Stimulated activated CD4-positive, alpha-beta T cell treated with anti-CD3 and anti-CD28 coated beads, Interleukin-1b, Interleukin-23, amount 100 ng/mL, for 1 hour (primary cell): ENCODE measurements around the gene TEX38.
"Not testable (repeated sequence)": the region's sequence is repeated elsewhere in the genome, so short reads cannot be mapped to it uniquely, and the experiment has no call there.

Source experiments
- DNase-seq, 2 donors: peaks; one replicate each; pipeline ENCODE4 v3.0.0-alpha.2; 2020; ENCODE audit warnings: low read depth in 2 of 2

The TEX38 gene

DNA sequence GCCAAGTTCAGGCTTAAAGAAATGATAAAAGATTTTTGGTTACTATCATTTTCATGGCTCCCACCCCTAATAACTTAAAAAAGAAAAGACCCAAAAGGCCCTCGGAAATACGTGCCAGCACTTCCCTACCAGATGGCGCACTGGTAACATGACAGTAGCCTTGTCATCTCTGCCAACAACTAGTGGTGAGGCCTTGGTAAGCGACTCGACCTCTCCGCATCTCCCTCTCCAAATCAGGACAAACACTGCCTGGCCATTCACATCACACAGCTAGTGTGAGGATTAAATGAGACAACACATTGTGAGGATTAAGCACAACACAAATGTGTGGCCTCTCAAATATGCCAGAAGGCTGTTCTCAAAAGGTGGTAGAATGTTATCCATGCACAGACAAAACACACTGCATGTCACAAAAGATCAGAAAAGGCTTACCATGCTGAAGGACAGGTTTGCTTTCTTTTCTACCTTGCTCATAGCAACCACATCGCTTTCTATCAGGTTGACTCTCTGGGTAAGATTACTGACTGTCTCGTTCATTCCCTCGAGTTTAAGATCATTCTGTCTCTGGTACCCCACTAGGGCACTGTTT, 16.4 kb downstream of the TEX38 start:
- no peak for DNase-seq

- DNase-seq = no peak
Measured at GRCh38 chr1:46689356-46689755, 17.7 kb downstream of the TEX38 start.

GRCh38 chr1:46689897-46690296, 18.2 kb downstream of the TEX38 start:
- DNase-seq = no peak

GRCh38 chr1:46690931-46691421, 19.3 kb downstream of the TEX38 start:
- no peak for DNase-seq

DNA sequence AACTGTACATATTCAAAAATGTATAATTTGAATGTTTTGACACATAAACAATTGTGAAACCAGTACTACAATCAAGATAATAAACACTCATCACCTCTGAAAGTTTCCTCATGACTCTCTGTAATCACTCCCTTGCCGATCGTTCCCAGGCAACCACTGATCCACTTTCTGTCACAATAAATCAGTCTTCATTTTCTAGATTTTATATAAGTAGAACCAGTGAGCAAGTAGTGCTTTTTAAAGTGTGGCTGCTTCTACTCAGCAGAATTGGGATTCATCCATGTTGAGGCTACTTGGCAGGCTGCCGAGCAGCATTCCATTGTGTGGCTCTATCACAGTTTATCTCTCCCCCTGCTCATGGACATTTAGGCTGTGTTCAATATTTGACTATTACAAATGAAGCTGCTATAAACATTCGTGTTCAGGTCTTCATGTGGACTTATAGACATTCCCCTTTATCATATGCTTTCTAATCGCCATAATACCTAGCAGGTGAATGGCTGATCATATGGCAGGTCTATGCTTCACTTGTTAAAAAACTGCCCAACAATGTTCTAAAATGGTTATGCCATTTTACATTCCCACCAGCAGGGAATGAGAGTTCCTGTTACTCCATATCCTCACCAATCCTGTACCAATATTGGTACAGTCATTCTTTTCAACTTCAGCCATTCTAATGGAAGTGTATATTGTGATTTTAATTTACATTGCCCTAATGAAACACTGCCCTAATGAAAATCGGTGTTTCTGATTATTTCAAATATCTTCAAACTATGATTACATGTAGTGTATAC, 20.5 kb downstream of the TEX38 start:
- DNase-seq = no peak

DNA sequence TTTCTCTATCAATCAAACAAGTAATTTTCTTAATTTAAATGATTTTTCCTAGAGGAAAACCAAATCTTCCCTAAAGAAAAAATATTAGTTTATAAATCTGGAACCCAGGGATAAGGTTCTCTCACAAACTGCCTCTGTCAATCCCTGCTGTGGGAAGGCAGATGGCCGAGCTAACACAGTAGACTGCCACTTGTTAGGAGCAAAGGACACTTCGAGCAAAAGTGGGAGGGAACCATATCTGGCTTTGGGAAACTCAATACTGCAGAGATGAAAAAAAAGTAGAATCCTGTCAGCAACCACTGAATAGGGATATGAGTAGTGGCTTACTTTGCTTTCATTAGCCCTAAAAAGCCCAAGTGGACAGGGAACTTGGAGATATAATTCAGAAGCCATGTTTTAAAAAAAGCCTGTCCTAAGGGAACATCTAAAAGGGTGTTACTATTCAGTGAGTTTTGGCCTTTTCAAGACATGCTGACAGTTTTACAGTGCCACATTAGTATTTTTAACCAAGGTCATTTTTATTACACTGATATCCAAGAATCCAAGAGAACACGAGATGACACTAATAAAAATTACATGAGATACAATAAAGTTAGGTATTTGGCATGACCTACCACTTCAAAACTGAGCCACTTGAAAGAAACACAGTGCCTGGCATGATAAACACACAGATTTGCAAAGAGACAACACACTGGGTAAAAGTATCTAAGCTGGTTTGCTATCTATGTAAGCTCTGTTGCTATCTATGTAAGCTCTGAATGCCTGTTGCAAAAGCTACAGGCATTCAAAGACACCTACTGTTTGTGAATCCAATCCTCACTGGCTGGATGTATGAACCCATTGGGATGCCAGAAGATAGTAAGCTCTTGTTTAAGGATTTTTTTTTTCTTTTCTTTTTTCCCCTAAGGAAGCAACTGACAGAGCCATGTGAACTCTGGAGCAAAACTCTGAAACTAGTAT, 21.4 kb downstream of the TEX38 start:
- DNase-seq = no peak

DNA sequence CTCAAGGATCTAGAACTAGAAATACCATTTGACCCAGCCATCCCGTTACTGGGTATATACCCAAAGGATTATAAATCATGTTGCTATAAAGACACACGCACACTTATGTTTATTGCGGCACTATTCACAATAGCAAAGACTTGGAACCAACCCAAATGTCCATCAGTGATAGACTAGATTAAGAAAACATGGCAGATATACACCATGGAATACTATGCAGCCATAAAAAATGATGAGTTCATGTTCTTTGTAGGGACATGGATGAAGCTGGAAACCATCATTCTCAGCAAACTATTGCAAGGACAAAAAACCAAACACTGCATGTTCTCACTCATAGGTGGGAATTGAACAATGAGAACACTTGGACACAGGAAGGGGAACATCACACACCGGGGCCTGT, 23.0 kb downstream of the TEX38 start:
- DNase-seq = not testable (repeated sequence)

DNA sequence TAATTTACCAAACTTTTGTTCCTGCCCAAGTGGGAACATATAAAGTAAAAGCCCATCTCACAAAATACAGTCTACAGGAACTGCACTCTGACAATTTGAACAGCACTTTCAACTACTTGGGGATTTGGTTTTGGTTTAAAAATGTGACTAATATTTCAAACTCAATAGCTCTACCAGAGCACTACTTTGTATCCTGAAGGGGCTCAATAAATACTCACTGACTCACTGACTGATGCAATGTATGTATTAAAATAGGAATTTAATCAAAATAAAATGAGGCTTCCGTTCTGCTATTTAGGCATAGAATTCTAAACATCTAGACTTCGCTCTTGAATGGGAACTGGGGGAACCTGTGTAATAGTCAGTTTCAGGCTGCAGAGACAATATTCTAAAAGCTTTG, 25.4 kb downstream of the TEX38 start:
- DNase-seq = no peak

GRCh38 chr1:46699666-46700065, 28.0 kb downstream of the TEX38 start:
- no peak for DNase-seq

DNA sequence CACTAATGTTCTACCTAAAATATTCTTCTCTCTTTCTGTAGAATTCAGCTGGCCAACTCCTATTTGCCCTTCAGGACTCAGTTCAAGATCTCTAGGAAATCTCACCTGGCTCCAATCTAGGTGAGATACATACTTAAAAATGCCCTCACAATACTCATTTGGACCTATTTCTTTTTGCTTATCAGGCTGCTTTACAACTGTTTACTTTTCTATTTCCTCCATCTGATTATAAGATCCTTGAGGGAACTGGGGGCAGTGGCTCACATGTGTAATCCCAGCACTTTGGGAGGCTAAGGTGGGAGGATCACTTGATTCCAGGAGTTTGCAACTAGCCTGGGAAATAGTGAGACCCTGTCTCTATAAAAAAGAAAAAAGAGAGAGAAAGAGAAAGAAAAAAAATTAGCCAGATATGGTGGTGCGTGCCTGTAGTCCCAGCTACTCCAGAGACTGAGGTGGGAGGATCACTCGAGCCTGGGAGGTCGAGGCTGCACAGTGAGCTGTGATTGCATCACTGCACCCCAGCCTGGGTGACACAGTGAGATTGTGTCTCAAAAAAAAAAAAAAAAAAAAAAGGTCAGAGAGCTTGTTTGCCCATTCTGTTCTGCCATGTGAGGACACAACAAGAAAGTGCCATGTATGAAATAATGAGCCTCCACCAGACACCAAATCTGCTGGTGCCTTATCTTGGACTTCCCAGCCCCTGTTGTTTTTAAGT, 32.4 kb downstream of the TEX38 start:
- no peak for DNase-seq

GRCh38 chr1:46705408-46705807, 33.8 kb downstream of the TEX38 start:
- no peak for DNase-seq

- no peak for DNase-seq
Measured at GRCh38 chr1:46708121-46708520, 36.5 kb downstream of the TEX38 start.

DNA sequence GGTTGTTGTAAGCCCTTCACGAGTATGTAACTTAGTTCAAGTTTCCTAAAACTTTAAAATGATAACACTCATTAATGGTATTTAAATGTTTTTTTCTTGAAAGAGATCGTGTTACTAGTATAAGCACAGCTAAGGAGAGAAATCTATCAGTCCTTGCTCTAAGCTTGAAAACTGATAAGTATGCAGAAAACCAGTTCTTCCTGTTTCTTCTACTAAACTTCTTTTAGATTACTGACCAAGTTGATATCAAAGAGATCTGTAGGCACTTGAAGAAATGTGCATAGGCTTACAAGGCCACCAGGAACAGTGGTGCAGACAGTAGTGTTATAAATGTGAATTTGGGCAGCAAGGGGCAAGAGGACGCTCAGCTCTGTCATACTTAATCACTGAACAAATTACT, 43.3 kb downstream of the TEX38 start:
- no peak for DNase-seq

DNA sequence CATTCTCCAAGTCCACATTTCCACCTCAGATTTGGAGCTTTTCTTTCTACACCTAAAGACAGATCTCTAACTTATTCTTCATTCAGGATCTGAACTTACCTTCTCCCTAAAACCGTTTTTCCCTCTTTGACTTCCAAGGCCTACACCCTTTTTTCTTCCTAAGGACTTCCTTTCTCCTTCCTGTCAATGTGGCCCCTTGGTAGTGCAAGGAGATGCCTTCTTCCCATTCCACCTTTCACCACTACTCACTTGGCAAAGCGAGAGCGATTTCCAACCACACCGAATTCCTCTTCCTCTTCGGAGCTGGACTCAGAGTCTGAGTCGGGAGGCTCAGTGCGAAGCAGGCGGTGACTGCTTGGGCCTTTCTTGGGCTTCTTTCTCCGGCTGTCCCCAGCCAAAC, 46.0 kb downstream of the TEX38 start:
- no peak for DNase-seq

DNA sequence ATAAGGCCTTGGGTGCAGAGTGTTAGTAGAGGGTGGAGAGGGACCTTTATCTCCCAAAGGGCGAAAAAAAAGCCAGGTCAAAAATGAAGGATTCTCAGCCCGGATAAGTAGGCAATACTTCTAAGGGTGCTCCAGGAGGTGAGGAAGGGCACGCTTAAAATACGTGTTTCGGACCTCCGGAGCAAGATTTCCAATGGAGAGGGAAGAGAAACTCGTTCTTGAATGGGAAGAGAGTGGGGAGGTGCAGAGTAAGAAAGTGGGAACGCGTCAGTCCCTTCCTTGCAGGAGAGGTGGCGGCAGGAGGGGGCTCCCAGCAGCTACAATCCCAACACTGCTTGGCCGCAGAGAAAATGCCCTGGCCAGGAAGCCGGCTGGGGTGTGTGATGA, 46.7 kb downstream of the TEX38 start:
- DNase-seq = no peak

DNA sequence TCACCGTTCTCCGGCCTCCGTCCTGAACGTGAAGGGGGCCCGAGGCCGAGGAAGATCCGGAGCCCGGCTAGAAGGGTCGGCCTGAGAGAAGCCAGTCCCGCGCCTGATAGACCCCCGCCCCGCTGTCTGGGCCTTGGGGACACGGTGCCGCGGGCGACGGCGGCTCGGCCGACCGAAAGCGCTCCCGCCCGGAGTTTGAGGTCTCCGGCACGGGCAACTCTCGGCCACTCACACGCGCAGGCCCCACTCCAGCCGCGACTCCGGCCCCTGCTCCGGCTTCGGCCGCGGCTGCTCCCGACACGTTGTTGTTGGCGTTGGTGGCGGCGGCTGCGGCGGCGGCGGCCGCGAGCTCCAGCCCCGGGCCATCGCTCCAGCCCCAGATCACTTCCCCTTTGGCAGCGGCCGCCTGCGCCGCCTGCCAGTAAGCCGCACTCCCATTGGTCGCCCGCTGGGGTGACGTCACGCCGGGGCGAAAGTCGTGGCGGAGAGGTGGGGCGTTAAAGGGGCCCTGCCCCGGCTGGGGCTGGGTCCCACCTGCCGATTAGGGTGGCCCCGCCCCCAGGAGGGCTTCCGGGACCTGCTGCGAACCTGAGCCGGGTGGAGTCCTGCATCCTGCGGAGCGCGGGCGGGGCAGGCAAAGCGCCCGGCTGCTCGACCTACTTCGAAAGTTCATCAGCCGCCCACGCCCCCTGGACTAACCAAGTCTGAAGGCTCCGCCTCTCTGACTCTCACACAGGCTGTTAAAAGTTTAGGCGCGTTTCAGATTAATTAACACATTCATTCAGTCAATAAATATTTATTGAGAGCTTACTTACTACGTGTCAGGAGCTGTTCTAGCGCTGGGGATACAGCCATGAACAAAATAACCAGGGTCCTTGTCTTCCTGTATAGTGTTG, 47.3 kb downstream of the TEX38 start, which contains the start of gene EFCAB14:
Gene EFCAB14, minus strand, starts transcription at position 388 of the 896 bp plus-strand sequence. CDS start 1,027 bp downstream, outside the sequence.
- peak; percentile 96 to 99 for DNase-seq

GRCh38 chr1:46719689-46720088, 48.0 kb downstream of the TEX38 start:
- no peak for DNase-seq

DNA sequence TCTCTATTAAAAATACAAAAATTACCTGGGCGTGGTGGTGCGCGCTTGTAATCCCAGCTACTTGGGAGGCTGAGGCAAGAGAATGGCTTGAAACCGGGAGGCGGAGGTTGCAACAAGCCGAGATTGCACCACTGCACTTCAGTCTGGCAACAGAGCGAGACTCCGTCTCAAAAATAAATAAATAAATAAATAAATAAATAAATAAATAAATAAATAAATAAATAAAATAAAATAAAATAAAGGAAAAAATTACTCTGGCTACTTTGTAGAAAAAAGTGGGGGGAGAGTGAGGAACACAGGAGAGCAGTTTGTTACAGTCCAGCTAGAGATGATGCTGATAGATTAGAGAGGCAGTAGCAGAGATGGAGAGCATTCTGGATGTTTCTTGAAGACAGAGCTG, 48.7 kb downstream of the TEX38 start:
- DNase-seq = not testable (repeated sequence)

- no peak for DNase-seq
Measured at GRCh38 chr1:46721204-46721603, 49.5 kb downstream of the TEX38 start.

- DNase-seq = no peak
Measured at GRCh38 chr1:46721686-46722205, 50.1 kb downstream of the TEX38 start.
